Measurements from ENCODE around the gene TRAPPC11. TPM values are rescaled to one million over a fixed set of nuclear protein-coding genes. Genes with fewer than 3 reads are reported as not detected.
A peak's percentile ranks its signal among the peaks of the same experiment; 100 is the strongest.

The TRAPPC11 gene
- total and polyA plus RNA-seq, 9 of the 15 experiments (the other 6 are each of a cell fraction or from before 2014, with no cell fraction given), result 11.6 to 49.0 (median 28.7) TPM

DNA sequence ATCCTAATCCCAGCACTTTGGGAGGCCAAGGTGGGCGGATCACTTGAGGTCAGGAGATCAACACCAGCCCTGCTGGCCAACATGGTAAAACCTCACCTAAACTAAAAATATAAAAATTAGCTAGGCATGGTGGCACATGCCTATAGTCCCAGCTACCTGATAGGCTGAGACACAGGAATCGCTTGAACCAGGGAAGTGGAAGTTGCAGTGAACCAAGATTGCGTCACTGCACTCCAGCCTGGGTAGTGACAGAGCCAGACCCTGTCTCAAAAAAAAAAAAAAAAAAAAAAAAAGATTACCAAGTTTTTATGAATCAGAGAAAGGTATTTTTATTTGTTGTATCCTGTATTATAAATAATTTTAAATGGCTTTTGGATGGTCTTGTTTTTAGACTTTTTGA, 15.1 kb downstream of the TRAPPC11 start:
- Histone ChIP-seq H3K4me3 (no peak overlapping the region), H3K4me2 (ENCODE audit: insufficient read depth, low read length) (no peak overlapping the region), H3K9me3 (replicated peaks; ENCODE audit: control insufficient read depth, insufficient read depth, low read depth, low read length) (no peaks in the 10 kb centered on the region), H3K27ac (ENCODE audit: extremely low read depth, low read depth, low read length) (no peak overlapping the region), H4K20me1 (replicated peaks; ENCODE audit: control insufficient read depth, insufficient read depth, low read length) (no peaks in the 10 kb centered on the region), H3K9me1 (ENCODE audit: control insufficient read depth, insufficient read depth, low read length) (no peaks in the 10 kb centered on the region), H2AFZ (ENCODE audit: low read depth, low read length) (no peak overlapping the region), H3K79me2 (ENCODE audit: control insufficient read depth, insufficient read depth, low read length) (no peaks in the 10 kb centered on the region), H3K36me3 (ENCODE audit: control insufficient read depth, insufficient read depth, low read length) (peaks cover 49% of the 10 kb centered on the region; the same call in 2 of the 3 replicates), H3K27me3 (ENCODE audit: control insufficient read depth in 2 of 2, insufficient read depth in 2 of 2, low read length in 2 of 2) (no peaks in the 10 kb centered on the region), H3K4me1 (replicated peaks in 1 of 2; ENCODE audit: control insufficient read depth in 2 of 2, insufficient read depth in 2 of 2, low read length in 2 of 2) (no peaks in the 10 kb centered on the region), H3K9ac (ENCODE audit: insufficient read depth in 1 of 2, low read depth in 2 of 2, low read length in 2 of 2) (no peak overlapping the region)
- DNase-seq (ENCODE audit: extremely low read depth in 1 of 4, low spot score in 3 of 4) (no peak), FAIRE-seq (no peak), ATAC-seq (peak; percentile 53; the same call in 2 of the 3 replicates)
- TF ChIP-seq RUNX1 (IDR thresholded peaks at IDR 0.05; ENCODE audit: low read depth) (no peak), ZNF586 (CRISPR knock-in tag; conservative IDR thresholded peaks at IDR 0.05) (no peak), CEBPB (tag; IDR thresholded peaks at IDR 0.05) (peak; percentile 43; the same call in 1 of the 2 replicates), ZNF717 (CRISPR knock-in tag; IDR thresholded peaks at IDR 0.05) (no peak), CEBPG (CRISPR knock-in tag; IDR thresholded peaks at IDR 0.05) (peak; percentile 47), CEBPG (tag; conservative IDR thresholded peaks at IDR 0.05 in 1 of 2, IDR thresholded peaks at IDR 0.05 in 1 of 2) (peak in 1 of 2 experiments; percentile 27; a peak in 1 of 4 replicates), PURB (CRISPR knock-in tag; IDR thresholded peaks at IDR 0.05; ENCODE audit: low read depth) (no peak)
- TF ChIP-seq, protein P1, sequence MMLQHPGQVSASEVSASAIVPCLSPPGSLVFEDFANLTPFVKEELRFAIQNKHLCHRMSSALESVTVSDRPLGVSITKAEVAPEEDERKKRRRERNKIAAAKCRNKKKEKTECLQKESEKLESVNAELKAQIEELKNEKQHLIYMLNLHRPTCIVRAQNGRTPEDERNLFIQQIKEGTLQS (IDR thresholded peaks at IDR 0.05), result 0 out of 2 replicates have a peak, but pooled peaks have one; percentile 22
- TF ChIP-seq, protein P1 (CRISPR knock-in tag; conservative IDR thresholded peaks at IDR 0.05), result no peak
- 94% methylated on average over 2 of the region's 3 CpGs for WGBS (ENCODE audit: insufficient coverage, low coverage, missing lambda C conversion rate)
- intact Hi-C loops (cut with micrococcal nuclease) (no loop called here), in situ Hi-C loops (cut with MboI) (loop anchor here (5.0 kb wide), 1 partner anchor 73 kb away; no protein-coding TSS in a partner anchor)
- BruUV-seq (replicated peaks), result no TSS peak
- ChIA-PET POLR2A (no interaction called here), CTCF (ENCODE audit: low intra/inter-chr PET ratio) (no interaction called here)
